HG03175 (cell line): ENCODE data around the gene CREG2.

Experiments
- ATAC-seq: cut with Tn5 transposase; IDR thresholded peaks from one replicate; pipeline ENCODE4 v1.9.1; 2021; ENCODE audit warnings: mild to moderate bottlenecking, moderate library complexity; ENCODE audit not compliant: unreplicated experiment

The CREG2 gene, protein sequence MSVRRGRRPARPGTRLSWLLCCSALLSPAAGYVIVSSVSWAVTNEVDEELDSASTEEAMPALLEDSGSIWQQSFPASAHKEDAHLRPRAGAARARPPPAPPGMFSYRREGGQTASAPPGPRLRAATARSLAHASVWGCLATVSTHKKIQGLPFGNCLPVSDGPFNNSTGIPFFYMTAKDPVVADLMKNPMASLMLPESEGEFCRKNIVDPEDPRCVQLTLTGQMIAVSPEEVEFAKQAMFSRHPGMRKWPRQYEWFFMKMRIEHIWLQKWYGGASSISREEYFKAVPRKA

DNA sequence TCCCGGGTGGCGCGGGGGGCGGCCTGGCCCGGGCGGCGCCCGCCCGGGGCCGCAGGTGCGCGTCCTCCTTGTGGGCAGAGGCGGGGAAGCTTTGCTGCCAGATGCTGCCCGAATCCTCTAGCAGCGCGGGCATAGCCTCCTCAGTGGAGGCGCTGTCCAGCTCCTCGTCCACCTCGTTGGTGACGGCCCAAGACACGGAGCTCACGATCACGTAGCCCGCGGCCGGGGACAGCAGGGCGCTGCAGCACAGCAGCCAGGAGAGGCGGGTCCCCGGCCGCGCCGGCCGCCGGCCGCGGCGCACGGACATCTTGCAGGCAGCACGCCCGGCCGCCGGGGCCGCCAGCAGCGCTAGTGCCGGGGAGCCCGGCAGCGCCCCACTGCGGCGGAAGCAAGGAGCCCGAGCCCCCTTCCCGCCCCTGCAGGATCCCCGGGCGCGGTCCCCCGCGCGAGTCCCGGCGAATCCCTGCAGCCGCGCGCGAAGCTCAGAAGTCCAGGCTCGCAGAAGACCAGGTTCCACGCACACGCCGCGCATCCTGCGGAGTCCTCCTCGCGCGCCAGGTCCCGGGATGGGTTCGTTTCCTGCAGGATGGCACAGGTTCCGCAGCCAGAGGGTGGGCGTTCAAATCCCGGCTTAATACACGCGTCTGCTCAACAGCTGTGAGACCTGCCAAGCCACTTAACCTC lies at the start of gene CREG2:
CREG2 (minus strand) TSS at position 353 of the 684 bp plus-strand sequence; CDS start at position 307, 46 bp downstream.
- ATAC-seq = no peak

DNA sequence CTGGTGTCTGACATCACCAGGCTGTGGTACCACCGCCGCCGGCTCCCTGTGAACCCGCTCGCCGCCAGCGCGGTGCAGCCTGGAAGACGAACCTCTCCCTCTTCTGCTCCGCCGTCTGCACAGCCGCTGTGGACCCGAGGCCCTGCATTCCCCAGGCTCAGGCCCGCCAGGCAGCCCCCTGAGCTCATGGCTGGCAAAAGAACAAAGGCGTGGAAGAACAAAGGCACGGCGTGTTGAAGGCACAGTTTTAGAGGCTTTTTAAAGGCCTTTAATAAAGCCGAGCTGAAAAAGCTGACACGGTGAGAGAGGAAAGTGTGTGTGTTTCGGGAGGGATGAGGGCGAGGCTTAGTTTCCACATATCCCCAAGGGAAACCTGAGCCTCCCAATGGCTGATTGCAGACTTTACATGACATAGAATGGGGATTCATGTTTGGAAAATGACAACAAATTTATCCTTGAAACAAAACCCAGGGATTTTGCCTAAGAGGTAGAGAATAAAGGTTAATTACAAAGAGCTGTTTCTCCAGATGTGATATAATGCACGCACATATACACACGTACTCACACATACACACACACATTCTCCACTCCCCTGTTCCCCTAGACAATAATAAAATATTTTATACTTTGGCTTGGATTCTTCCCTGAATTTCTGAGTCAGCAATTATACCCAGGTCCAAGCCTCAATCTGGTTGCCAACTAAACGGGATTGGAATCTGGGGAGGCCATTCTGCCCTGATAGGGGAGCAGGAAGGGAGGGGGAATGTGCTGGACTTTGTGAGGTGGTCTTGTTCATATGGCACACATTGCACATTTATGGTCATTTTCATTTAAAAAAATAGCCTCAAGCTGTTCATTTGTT lies 47.9 kb upstream of the CREG2 start:
- no peak for ATAC-seq

GRCh38 chr2:101433465-101433864 lies 46.2 kb upstream of the CREG2 start:
- ATAC-seq = no peak

GRCh38 chr2:101432411-101433181 lies 45.3 kb upstream of the CREG2 start:
- ATAC-seq = no peak

GRCh38 chr2:101431486-101431885 lies 44.2 kb upstream of the CREG2 start:
- ATAC-seq = no peak

DNA sequence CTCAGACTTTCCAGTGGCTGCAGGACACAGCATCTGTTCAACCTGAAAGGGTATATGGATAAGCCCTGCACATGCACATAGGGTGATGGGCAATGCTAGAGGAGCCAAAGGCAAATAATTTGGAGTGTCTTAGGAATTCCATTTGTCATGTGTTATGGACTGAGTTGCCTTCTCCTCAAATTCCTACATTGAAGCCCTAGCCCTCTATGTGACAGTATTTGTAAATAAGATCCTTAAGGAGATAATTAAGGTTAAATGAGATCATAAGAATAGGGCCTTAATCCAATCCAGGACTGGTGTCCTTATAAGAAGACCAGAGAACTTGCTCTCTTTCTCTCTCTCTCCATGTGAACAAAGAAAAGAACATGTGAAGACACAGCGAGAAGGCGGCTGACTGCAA lies 42.9 kb upstream of the CREG2 start:
- no peak for ATAC-seq

- no peak for ATAC-seq
These were observed 42.1 kb upstream of the CREG2 start for GRCh38 chr2:101429453-101429852.

DNA sequence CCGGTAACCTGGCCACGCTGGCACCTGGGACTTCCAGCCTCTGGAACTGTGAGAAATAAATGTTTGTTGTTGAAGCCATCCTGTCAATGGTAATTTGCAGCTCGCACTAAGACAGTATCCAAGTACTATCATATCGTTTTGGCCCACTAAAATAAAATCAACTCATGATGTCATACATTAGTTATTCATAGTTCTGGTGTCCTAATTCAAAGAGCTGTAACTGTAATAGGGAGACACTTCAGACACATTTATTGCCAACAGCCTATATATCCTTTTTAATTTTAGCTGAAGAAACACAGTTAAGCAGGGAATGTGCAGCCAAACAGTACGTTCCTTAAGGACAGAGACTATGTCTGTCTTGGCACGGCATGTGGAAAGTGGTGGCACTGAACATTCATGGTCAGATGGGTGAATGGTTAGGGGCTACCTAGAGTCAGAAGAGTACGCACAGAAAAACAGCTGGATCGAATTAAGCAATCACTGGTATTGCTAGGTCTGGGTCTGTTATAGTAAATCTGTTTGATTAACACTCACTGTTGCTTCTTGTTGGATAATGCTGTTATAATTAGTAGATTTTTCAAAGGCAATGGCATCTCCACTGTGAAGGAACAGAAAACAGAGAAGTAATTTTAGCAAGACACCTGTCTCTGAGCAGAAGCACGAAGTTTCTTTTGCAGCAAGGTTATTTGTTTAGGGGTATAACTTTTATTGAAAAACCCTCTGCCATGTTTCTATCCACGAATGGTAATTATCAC lies 41.3 kb upstream of the CREG2 start:
- ATAC-seq = no peak

DNA sequence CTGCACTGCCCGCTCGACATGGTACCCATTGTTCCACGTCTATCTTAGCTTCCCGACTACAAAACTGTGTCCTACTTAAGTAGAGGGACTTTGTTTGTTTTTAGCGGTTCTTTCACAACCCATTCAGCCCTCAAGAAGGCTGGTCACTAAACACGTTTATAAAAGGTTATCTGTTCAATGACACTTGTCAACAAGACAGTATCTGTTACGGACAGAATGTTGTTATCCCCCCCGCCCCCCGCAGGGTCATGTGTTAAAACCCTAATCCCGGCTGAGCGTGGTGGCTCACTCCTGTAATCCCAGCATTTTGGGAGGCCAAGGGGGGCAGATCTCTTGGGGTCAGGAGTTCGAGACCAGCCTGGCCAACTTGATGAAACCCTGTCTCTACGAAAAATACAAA lies 40.4 kb upstream of the CREG2 start:
- ATAC-seq = no peak

DNA sequence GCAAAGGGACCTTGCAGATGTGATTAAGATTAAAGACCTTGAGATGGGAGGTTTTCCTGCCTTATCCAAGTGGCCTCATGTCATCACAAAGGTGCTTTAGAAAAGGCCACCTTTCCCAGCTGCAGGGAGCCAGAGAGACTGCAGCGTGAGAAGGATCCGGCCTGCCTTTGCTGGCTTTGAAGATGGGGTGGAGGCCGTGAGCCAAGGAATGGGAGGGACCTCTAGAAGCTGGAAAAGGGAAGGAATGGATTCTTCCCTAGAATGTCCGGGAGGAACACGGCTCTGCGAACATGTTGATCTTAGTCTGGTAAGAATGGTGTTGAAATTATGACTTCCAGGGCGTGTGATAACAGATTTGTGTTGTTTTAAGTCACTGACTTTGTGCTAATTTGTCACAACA lies 39.9 kb upstream of the CREG2 start:
- ATAC-seq = no peak

DNA sequence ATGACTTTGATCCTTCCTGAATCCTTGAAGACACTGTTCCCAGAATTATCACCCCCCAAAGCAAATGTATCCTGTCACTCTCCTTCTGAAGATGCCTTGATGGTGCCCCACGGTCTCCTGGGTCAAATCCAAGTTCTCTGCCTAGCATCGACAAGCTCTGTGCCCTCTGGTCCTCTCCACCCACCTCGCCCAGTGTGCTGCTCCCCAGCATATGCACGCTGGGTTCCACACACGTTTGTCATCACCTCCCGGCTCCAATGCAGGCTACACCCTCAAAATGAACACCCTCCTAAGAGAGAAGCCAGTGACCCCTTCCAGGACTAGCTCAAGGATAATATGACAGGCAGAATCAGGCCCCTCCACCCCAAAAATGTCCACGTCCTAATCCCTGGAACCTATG lies 39.5 kb upstream of the CREG2 start:
- no peak for ATAC-seq

- ATAC-seq = no peak
These were observed 33.3 kb upstream of the CREG2 start for GRCh38 chr2:101420623-101421022.

- ATAC-seq = no peak
These were observed 31.9 kb upstream of the CREG2 start for GRCh38 chr2:101419096-101419663.

GRCh38 chr2:101418460-101419095 lies 31.3 kb upstream of the CREG2 start:
- ATAC-seq = no peak

DNA sequence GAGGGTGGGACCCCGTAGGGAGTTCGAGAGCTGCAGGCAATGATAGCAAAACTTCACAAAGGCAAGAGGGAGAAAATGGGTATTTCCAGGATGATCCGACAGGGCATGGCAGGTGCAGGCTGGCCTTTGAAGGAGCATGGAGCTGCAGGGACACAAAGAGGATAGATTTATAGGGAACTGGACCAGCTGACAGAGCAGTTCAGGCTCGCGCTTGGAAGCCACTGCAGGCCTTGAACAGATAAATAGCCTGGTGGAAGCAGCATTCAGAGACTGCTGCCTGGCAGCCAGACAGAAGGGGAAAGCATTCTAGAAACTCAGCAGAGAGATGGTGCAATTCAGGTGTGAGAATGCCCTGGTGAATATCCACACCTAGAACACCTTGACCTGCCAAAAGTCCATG lies 29.3 kb upstream of the CREG2 start:
- ATAC-seq = no peak

DNA sequence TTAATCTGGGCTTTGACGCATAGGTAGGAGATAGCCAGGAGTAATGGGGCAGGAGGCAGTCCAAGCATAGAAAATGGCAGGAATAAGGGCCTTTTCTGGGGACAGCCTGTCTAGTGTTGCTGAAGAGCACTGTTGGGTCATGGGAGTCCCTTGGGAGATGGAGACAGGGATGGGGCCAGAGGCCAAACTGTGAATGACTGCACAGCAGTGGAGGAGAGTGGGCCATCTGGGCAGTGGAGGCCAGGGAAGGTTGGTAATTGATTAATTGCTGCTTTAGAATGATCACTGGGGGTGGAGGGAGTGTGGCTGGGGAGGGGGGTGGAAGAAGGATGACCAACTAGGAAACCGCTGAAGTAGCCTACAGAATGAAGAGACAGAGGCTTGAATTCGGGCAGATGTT lies 28.6 kb upstream of the CREG2 start:
- no peak for ATAC-seq

- ATAC-seq = no peak
These were observed 27.9 kb upstream of the CREG2 start for GRCh38 chr2:101415220-101415619.

GRCh38 chr2:101412092-101412694 lies 24.9 kb upstream of the CREG2 start:
- no peak for ATAC-seq

DNA sequence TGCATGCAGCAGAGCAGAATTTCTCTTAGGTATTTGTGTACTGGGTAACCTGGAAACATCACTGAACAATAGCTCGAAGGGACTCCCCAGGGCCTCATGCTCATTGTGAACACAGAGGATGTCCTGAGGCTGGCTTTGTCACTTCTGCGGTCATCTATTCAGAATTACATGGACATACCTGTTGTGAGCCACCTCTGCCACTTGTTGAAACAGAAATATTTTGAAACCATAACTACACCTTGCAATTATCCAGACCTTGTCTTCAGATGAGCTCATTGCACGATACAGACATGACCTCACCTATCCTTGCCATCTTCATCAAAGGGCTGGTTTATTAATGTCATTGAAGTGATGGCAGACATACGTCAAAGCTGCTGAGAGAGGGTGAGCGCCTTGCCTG lies 23.4 kb upstream of the CREG2 start:
- no peak for ATAC-seq
